ENCODE measurements around the gene SHANK1.

The SHANK1 gene

GRCh38 chr19:50728084-50728737 lies 8.6 kb upstream of the SHANK1 start:
- DNase-seq = peak; percentile 44

GRCh38 chr19:50725911-50726230 lies 6.3 kb upstream of the SHANK1 start:
- no peak for DNase-seq

GRCh38 chr19:50725218-50725910 lies 5.8 kb upstream of the SHANK1 start:
- no peak for DNase-seq

- peak; percentile 94 for DNase-seq
These were observed 5.1 kb upstream of the SHANK1 start for GRCh38 chr19:50724522-50725217.

- no peak for DNase-seq
These were observed 4.3 kb upstream of the SHANK1 start for GRCh38 chr19:50723735-50724521.

- DNase-seq = no peak
These were observed 3.5 kb upstream of the SHANK1 start, which contains the start of gene CLEC11A for GRCh38 chr19:50723069-50723468. TSS of gene CLEC11A (plus strand) at chr19:50723364. CDS start at chr19:50723526, 162 bp downstream.

- DNase-seq = no peak
These were observed 2.8 kb upstream of the SHANK1 start for GRCh38 chr19:50722201-50723013.

- no peak for DNase-seq
These were observed 2.0 kb upstream of the SHANK1 start for GRCh38 chr19:50721441-50722137.

- no peak for DNase-seq
These were observed 1.3 kb upstream of the SHANK1 start for GRCh38 chr19:50720921-50721381.

- DNase-seq = no peak
These were observed 749 bp upstream of the SHANK1 start for GRCh38 chr19:50720181-50720920.

- DNase-seq = no peak
These were observed 525 bp downstream of the SHANK1 start for GRCh38 chr19:50719119-50719435.

- no peak for DNase-seq
These were observed 1.1 kb downstream of the SHANK1 start for GRCh38 chr19:50718255-50719118.

GRCh38 chr19:50717891-50718254 lies 1.7 kb downstream of the SHANK1 start:
- DNase-seq = no peak

GRCh38 chr19:50717026-50717723 lies 2.4 kb downstream of the SHANK1 start:
- DNase-seq = no peak

- no peak for DNase-seq
These were observed 3.2 kb downstream of the SHANK1 start for GRCh38 chr19:50716178-50717025.

GRCh38 chr19:50713556-50714236 lies 5.9 kb downstream of the SHANK1 start:
- no peak for DNase-seq

- no peak for DNase-seq
These were observed 6.8 kb downstream of the SHANK1 start for GRCh38 chr19:50712833-50713232.

GRCh38 chr19:50711805-50712204 lies 7.8 kb downstream of the SHANK1 start:
- DNase-seq = no peak

Data from NCI-H1048 (cell line).